Nephron progenitor cell (in vitro differentiated cells): ENCODE data around the gene LDLRAD3.

Experiments used
- DNase-seq: peaks from one replicate; pipeline ENCODE4 v3.0.0; 2021
- H3K27ac Mint-ChIP-seq: 2 replicates; pipeline ENCODE4 v1.8.0; 2021; ENCODE audit warnings: mild to moderate bottlenecking, moderate library complexity, mixed read lengths
- H3K27me3 Mint-ChIP-seq: 2 replicates; pipeline ENCODE4 v1.8.0; 2021; ENCODE audit warnings: mild to moderate bottlenecking, low read depth, mixed read lengths; ENCODE audit not compliant: poor library complexity
- H3K36me3 Mint-ChIP-seq: 2 replicates; pipeline ENCODE4 v1.8.0; 2021; ENCODE audit warnings: low read depth, mixed read lengths
- H3K4me1 Mint-ChIP-seq: 2 replicates; pipeline ENCODE4 v1.8.0; 2021; ENCODE audit warnings: mixed read lengths
- H3K4me3 Mint-ChIP-seq: 2 replicates; pipeline ENCODE4 v1.8.0; 2021; ENCODE audit warnings: mild to moderate bottlenecking, moderate library complexity, mixed read lengths
- H3K9me3 Mint-ChIP-seq: 2 replicates; pipeline ENCODE4 v1.8.0; 2021; ENCODE audit warnings: mild to moderate bottlenecking, moderate library complexity, mixed read lengths
- TF ChIP-seq, protein P1 (sequence below): fragments of 200-600 bp; sonication (generic); IDR thresholded peaks from 2 replicates; pipeline ENCODE4 v1.5.0; 2021; ENCODE audit warnings: antibody characterized with exemption

The LDLRAD3 gene

GRCh38 chr11:36191941-36192340 lies 248.1 kb downstream of the LDLRAD3 start:
- Mint-ChIP-seq H3K36me3 (peaks cover 28% of the 10 kb centered on the region), H3K4me3 (no peak overlapping the region), H3K4me1 (peaks cover 10% of the 10 kb centered on the region), H3K27ac (no peak overlapping the region), H3K27me3 (no peaks in the 10 kb centered on the region), H3K9me3 (peaks cover 5% of the 10 kb centered on the region)
- no peak for DNase-seq
- TF ChIP-seq, protein P1, sequence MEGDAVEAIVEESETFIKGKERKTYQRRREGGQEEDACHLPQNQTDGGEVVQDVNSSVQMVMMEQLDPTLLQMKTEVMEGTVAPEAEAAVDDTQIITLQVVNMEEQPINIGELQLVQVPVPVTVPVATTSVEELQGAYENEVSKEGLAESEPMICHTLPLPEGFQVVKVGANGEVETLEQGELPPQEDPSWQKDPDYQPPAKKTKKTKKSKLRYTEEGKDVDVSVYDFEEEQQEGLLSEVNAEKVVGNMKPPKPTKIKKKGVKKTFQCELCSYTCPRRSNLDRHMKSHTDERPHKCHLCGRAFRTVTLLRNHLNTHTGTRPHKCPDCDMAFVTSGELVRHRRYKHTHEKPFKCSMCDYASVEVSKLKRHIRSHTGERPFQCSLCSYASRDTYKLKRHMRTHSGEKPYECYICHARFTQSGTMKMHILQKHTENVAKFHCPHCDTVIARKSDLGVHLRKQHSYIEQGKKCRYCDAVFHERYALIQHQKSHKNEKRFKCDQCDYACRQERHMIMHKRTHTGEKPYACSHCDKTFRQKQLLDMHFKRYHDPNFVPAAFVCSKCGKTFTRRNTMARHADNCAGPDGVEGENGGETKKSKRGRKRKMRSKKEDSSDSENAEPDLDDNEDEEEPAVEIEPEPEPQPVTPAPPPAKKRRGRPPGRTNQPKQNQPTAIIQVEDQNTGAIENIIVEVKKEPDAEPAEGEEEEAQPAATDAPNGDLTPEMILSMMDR = no peak

- Mint-ChIP-seq H3K36me3 (peaks cover 28% of the 10 kb centered on the region), H3K27me3 (no peaks in the 10 kb centered on the region), H3K27ac (no peak overlapping the region), H3K4me3 (no peak overlapping the region), H3K4me1 (peaks cover 6% of the 10 kb centered on the region), H3K9me3 (peaks cover 5% of the 10 kb centered on the region)
- TF ChIP-seq, protein P1 = no peak
- DNase-seq = no peak
These were observed 248.8 kb downstream of the LDLRAD3 start for GRCh38 chr11:36192425-36193289.

GRCh38 chr11:36193290-36193619 lies 249.4 kb downstream of the LDLRAD3 start:
- H3K9me3 Mint-ChIP-seq = peaks cover 5% of the 10 kb centered on the region
- TF ChIP-seq, protein P1 = no peak
- no peak for DNase-seq
- H3K4me3 Mint-ChIP-seq = no peak overlapping the region
- H3K36me3 Mint-ChIP-seq = peaks cover 25% of the 10 kb centered on the region
- no peaks in the 10 kb centered on the region for H3K27me3 Mint-ChIP-seq
- H3K27ac Mint-ChIP-seq = no peak overlapping the region
- no peaks in the 10 kb centered on the region for H3K4me1 Mint-ChIP-seq

DNA sequence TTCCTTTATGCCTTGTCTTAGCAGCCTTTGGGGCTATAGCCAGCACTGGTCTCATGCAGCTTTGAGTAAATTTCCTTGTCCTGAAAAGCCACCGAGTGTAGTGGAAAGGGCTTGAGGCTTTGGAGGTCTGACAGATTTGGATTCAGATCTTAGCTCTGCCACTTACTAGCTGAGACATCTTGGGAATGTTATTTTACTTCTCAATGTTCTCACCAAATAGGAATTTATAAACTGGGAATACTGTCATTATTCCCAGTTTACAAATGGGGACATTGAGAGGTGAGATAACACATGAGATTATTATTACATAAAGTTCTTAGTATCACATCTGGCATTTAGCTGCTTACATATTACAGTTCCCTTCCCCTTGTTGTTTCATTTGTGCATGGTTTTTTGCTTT lies 249.9 kb downstream of the LDLRAD3 start:
- TF ChIP-seq, protein P1 = no peak
- H3K27me3 Mint-ChIP-seq = peaks cover 3% of the 10 kb centered on the region
- peaks cover 5% of the 10 kb centered on the region for H3K9me3 Mint-ChIP-seq
- H3K4me3 Mint-ChIP-seq = no peak overlapping the region
- peaks cover 25% of the 10 kb centered on the region for H3K36me3 Mint-ChIP-seq
- H3K27ac Mint-ChIP-seq = no peak overlapping the region
- DNase-seq = no peak
- H3K4me1 Mint-ChIP-seq = no peaks in the 10 kb centered on the region

GRCh38 chr11:36195496-36196354 lies 251.9 kb downstream of the LDLRAD3 start:
- H3K27me3 Mint-ChIP-seq = peaks cover 7% of the 10 kb centered on the region
- no peak overlapping the region for H3K4me3 Mint-ChIP-seq
- TF ChIP-seq, protein P1 = no peak
- DNase-seq = no peak
- peaks cover 25% of the 10 kb centered on the region for H3K36me3 Mint-ChIP-seq
- no peaks in the 10 kb centered on the region for H3K9me3 Mint-ChIP-seq
- no peak overlapping the region for H3K27ac Mint-ChIP-seq
- H3K4me1 Mint-ChIP-seq = no peaks in the 10 kb centered on the region
